Bronchial epithelial cell (primary cell): ENCODE measurements around the gene RPTOR. TPM values are rescaled to one million over a fixed set of nuclear protein-coding genes. Genes with fewer than 3 reads are reported as not detected.

Source experiments
- DNase-seq: peaks from one replicate; pipeline ENCODE4 v3.0.0-alpha.2; 2010; ENCODE audit warnings: low read depth
- FAIRE-seq: peaks from 2 replicates; lab custom pipeline; 2011; peaks lifted over from hg19 to GRCh38; lab: Jason Lieb, UNC
- H3K27me3 ChIP-seq: 2 replicates; pipeline ENCODE4 v1.5.1; 2011; ENCODE audit warnings: low read length; ENCODE audit not compliant: control insufficient read depth, insufficient read depth
- H3K36me3 ChIP-seq: 2 replicates; pipeline ENCODE4 v1.5.1; 2011; ENCODE audit warnings: low read length; ENCODE audit not compliant: control insufficient read depth, insufficient read depth
- H3K4me3 ChIP-seq: 2 replicates; pipeline ENCODE4 v1.5.1; 2011; ENCODE audit warnings: mild to moderate bottlenecking, low read depth, low read length, control low read depth
- CTCF ChIP-seq: IDR thresholded peaks from 2 replicates; pipeline ENCODE4 v1.5.1; 2011; ENCODE audit warnings: mild to moderate bottlenecking, moderate library complexity, low read length, control low read depth, inconsistent platforms; ENCODE audit not compliant: insufficient read depth, severe bottlenecking
- total RNA-seq: library from RNA; depleted of rRNA; stranded (reverse); fragments of >200 nt; gene quantifications from 2 replicates; pipeline ENCODE4 v1.2.1, GENCODE V29; 2014

Gene RPTOR
- total RNA-seq, 1 donor from 2014 or later: 14.0 TPM

DNA sequence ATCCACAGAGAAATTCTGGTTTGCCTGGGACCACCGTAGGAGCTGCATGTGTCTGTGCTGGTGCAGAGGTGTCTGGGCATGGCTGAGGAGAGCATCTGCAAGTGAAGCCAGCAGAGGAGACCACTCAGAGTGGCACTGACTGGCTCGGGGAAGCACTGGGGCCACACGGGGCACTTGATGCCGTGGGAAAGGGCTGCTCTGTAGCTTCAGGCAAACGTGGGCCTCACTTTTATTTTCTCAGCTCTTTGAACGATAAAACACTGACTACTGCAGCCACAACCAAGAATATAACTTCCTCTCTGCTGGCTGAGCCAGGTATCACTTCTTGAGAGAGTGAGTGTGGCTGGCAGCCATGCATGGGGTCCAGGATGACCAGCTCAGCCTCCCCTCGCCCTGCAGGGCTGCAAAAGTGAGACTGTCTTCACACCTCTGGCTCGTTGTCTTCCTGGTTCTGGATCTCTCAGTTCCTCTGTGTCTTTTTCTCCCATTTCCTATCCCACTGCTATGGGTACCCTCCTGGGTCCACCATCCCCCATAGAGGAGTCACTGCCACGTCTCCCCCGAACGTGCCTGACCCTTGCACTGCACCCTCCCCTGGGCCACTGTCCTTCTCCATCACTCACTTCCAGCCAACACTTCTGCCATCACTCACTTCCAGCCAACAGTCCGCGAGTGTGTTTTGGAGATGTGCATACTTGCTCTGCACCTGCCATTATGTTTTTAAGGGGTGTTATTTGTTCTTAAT lies 245.6 kb downstream of the RPTOR start:
- Histone ChIP-seq H3K36me3 (no peaks in the 10 kb centered on the region), H3K4me3 (no peak overlapping the region), H3K27me3 (no peaks in the 10 kb centered on the region)
- no peak for TF ChIP-seq CTCF
- DNase-seq (no peak), FAIRE-seq (no peak)

DNA sequence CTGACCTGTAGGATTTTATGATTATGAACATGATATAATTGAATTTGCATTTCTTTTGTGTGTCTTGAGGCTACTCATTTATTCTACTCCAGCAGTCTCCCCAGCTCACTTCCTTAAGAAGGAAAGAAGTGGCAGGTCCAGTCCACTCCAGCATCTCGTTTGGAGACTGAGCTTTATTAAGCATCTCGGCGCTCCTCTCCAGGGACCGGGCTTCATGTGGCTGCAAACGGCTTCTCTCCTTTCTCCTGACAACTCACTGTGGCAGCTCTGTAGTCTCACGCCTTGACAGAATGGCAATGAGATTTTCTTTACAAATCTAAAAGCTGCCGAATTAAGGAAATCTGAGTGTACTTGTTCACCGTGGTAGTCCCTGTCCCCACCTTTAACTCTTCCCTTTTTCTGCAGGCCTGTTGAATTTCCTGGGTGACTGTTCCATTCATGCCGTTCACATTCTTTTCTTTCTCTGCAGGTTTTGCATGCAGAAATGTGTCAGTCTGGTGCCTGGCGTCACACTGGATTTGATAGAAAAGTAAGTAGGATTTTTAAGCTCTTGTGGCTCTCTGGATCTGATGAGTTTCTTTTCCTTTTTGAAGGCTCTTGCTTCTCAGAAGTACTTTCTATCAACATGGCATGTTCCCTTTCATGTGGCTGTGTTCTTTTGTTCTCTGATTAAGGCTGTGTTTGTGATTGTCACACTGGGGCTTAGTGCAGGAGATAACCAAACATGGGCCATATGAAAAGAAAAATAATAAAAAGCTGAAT lies 246.5 kb downstream of the RPTOR start:
- no peak overlapping the region for H3K4me3 ChIP-seq
- no peak for FAIRE-seq
- TF ChIP-seq CTCF: no peak
- no peaks in the 10 kb centered on the region for H3K36me3 ChIP-seq
- no peak for DNase-seq
- H3K27me3 ChIP-seq: no peaks in the 10 kb centered on the region

DNA sequence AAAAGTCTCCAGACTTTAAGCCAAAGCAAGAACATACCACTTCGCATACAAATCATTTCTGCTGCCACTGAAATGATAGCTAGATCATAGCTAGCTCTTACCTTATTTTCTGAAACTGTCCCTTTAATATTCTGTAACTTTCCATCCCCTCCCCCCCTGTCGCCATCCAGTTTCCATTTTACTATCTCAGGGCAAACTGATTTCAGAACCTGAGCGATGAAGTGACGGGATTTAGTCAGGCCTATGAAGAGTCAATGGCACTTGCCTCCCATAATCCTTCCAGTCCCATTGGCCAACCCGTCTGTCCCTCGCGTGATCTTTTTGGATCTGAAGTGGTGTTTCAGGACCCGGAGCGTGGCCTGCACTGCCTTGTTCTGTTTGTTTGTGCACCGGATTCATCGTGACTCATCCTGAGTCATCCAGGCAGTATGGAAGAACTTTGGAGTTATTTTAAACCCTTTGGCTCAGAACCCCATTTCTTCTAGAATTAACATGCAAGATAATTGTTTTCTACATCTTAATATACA lies 247.2 kb downstream of the RPTOR start:
- FAIRE-seq (no peak), DNase-seq (peak; percentile 91)
- no peak overlapping the region for H3K4me3 ChIP-seq
- H3K36me3 ChIP-seq: no peaks in the 10 kb centered on the region
- no peaks in the 10 kb centered on the region for H3K27me3 ChIP-seq
- no peak for TF ChIP-seq CTCF

- DNase-seq: no peak
- no peak for FAIRE-seq
- TF ChIP-seq CTCF: no peak
Observed at GRCh38 chr17:80792373-80792781, 247.7 kb downstream of the RPTOR start.

GRCh38 chr17:80793421-80793820 lies 248.8 kb downstream of the RPTOR start:
- Histone ChIP-seq H3K36me3 (peaks cover 1% of the 10 kb centered on the region), H3K27me3 (no peaks in the 10 kb centered on the region), H3K4me3 (no peak overlapping the region)
- no peak for DNase-seq
- no peak for FAIRE-seq
- no peak for TF ChIP-seq CTCF

More at GRCh38 chr17:80792373-80792781, 247.7 kb downstream of the RPTOR start:
- H3K27me3 ChIP-seq: no peaks in the 10 kb centered on the region
- H3K4me3 ChIP-seq: no peak overlapping the region
- H3K36me3 ChIP-seq: no peaks in the 10 kb centered on the region
